Mononuclear cell (primary cell): ENCODE measurements around the gene SNX2. TPM values are rescaled to one million over a fixed set of nuclear protein-coding genes. Genes with fewer than 3 reads are reported as not detected.
"Not testable (repeated sequence)": the region's sequence is repeated elsewhere in the genome, so short reads cannot be mapped to it uniquely, and the experiment has no call there.

Experiments
- H3K27me3 ChIP-seq: 2 replicates; pipeline ENCODE4 v1.6.0; 2011; ENCODE audit warnings: low read length, control low read depth; ENCODE audit not compliant: insufficient read depth
- H3K4me1 ChIP-seq: 2 replicates; pipeline ENCODE4 v1.5.1; 2011; ENCODE audit warnings: mild to moderate bottlenecking, low read length, control low read depth; ENCODE audit not compliant: insufficient read depth
- H3K4me3 ChIP-seq: 2 replicates; pipeline ENCODE4 v1.5.1; 2011; ENCODE audit warnings: mild to moderate bottlenecking, low read length, moderate library complexity
- H3K9me3 ChIP-seq: 2 replicates; pipeline ENCODE4 v1.5.1; 2011; ENCODE audit warnings: low read depth, mild to moderate bottlenecking, control low read depth, low read length
- total RNA-seq: library from RNA; depleted of rRNA; stranded (reverse); fragments of >200 nt; gene quantifications from one replicate; pipeline ENCODE4 v1.2.3, GENCODE V29; 2012

SNX2 gene
- total RNA-seq, 1 donor, result 159 TPM

DNA sequence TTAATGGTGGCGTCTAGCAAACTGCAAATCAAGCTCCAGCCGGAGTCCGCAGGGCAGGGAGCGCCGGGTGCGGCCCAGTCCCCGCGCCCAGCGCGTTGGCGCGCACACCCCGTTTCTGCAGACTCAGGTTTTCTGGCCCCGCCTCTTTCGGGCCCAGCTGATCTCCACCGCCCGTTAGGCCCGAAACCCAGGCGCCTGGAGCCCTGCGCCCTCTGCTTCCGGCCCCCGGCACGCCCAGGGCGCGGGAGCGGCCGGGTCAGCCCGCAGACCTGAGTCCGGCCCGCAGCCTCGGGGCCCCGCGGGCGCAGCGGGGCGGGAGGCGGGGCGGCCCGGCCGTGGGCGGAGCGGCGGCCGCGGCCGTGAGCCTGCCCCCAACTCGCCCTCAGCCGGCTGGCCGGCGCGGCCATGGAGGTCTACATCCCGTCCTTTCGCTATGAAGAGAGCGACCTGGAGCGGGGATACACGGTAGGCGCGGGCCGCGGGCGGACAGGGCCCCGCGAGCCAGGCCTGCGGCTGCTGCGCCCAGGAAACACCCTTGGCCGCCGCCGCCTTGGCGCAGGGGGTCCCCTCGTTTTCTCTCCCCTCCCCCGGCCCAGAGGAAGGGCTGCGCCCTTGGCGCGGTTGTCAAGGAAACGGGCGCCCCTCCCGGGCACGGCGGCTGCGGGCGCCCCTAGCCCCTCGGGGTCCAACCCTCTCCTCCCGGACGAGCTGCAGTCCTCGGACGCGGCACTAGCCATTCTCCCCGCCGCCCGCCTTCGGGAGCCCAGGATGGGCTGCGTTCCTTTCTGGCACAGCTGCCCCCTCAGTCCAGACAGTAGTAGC is 70.6 kb downstream of the SNX2 start, which contains the start of gene SNX24:
Gene SNX24 (plus strand): TSS at position 385 of the 822 bp plus-strand sequence. CDS start 21 bp downstream, at position 406.
- peak within 1 kb of the TSS; percentile 76 for H3K4me3 ChIP-seq
- peaks cover 46% of the 10 kb centered on the region for H3K4me1 ChIP-seq
- H3K9me3 ChIP-seq, result no peaks in the 10 kb centered on the region
- no peaks in the 10 kb centered on the region for H3K27me3 ChIP-seq

DNA sequence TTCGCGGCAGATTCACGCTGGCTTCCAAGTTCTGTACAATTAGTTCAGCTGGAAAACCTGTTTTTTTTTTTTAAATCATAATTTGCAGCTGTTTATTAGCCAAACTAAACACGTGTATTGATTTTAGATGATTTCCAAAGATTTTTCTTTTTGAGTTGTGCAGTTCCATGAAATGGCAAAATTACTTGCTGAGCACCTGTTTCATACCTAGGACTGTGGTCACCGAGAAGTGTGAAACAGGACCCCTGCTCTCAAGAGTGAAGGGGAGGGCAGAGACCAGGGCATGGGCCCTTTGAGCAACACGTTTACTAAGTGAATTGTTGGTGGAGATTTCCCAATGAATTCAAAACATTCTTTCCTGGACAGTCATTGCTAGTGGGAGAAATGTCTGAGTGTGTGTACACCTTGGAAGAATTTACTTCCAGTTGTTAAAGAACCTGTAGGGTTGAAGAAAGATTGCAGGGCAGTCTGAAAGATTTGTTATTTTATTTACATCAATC is 71.2 kb downstream of the SNX2 start:
- Histone ChIP-seq H3K9me3 (no peaks in the 10 kb centered on the region), H3K4me1 (peaks cover 52% of the 10 kb centered on the region), H3K4me3 (peak overlapping the region; percentile 76), H3K27me3 (no peaks in the 10 kb centered on the region)

DNA sequence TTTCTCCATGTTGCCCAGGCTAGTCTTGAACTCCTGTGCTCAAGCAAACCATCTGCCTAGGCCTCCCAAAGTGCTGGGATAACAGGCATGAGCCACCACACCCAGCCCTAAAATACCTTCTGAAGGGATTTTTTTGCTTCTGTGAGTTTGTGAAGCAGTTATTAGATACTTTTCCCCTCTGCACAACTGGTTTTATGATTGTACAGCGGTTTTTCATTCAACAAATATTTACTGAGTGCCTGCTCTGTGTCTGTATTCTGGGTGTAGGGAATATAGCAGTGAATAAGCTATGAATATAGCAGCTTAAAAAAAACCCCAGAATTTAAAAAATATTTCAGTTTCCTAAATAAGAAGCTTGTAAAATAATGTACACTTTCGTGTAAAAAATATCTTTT is 72.8 kb downstream of the SNX2 start:
- H3K27me3 ChIP-seq, result no peaks in the 10 kb centered on the region
- H3K9me3 ChIP-seq, result no peaks in the 10 kb centered on the region
- H3K4me1 ChIP-seq, result peaks cover 52% of the 10 kb centered on the region
- no peak overlapping the region for H3K4me3 ChIP-seq

DNA sequence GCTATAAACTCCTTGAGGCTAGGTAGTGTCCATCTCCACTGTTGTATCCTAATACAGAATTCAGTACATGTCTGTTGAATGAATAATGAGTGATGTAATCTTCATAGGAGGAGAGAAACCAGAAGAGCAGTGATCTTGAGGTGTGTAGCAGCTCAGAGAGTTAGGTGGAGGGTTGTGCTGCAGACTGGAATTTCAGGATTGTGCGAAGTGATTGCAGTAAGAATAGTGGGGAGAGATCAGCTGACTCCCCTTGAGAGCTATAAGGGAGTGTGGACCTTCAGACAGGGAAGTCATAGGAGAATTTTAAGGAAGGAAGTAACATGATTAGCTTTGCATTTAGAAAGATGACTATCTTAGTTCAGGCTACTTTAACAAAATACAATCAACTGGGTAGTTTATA is 74.9 kb downstream of the SNX2 start:
- peaks cover 39% of the 10 kb centered on the region for H3K4me1 ChIP-seq
- no peaks in the 10 kb centered on the region for H3K9me3 ChIP-seq
- no peaks in the 10 kb centered on the region for H3K27me3 ChIP-seq
- H3K4me3 ChIP-seq, result no peak overlapping the region

DNA sequence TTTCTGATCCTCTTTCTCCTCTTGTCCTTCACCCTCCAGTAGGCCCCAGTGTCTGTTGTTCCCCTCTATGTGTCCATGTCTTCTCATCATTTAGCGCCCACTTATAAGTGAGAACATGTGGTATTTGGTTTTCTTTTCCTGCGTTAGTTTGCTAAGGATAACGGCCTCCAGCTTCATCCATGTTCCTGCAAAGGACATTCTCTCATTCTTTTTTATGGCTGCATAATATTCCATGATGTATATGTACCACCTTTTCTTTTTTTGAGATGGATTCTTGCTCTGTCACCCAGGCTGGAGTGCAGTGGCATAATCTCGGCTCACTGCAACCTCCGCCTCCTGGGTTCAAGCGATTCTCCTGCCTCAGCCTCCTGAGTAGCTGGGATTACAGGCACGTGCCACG is 82.7 kb downstream of the SNX2 start:
- not testable (repeated sequence) for H3K9me3 ChIP-seq, H3K4me3 ChIP-seq, H3K4me1 ChIP-seq, H3K27me3 ChIP-seq

DNA sequence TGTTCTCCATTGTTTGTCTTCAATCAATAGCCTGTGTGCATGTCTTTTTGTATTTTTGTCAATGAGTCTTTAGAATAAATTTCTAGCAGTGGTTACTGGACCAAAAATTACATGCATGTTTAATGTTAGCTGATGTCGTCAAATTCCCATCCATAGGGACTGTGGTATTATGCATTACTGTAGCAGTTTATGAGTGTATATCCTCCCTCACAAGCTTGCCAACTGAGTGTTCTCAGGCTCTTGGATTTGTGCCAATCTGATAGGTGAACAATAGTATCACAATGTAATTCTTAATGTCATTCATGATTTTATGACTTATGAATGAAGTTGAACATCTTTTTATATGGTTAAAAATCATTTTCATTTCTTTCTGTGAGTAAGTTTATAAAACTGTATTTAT is 83.6 kb downstream of the SNX2 start:
- no peaks in the 10 kb centered on the region for H3K27me3 ChIP-seq
- no peaks in the 10 kb centered on the region for H3K4me1 ChIP-seq
- no peak overlapping the region for H3K4me3 ChIP-seq
- H3K9me3 ChIP-seq, result no peaks in the 10 kb centered on the region

DNA sequence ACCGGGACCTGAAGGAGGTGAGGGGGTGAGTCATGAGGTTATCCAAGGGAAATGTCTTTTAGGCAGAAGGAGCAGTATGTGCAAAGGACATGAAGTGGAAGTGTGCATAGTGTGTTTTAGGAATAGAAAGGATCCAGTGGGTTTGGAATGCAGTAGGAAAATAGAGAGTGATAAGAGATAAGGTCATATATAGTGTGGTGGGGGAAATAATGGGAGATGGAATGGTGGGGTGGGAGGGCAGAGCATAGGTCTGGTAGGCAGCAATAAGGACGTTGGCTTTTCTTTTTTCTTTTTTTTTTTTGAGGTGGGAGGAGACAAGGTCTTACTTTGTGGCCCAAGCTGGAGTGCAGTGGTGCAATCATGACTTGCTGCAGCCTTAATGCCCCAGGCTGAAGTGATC is 88.4 kb downstream of the SNX2 start:
- Histone ChIP-seq H3K4me1 (no peaks in the 10 kb centered on the region), H3K27me3 (no peaks in the 10 kb centered on the region), H3K4me3 (no peak overlapping the region), H3K9me3 (no peaks in the 10 kb centered on the region)

DNA sequence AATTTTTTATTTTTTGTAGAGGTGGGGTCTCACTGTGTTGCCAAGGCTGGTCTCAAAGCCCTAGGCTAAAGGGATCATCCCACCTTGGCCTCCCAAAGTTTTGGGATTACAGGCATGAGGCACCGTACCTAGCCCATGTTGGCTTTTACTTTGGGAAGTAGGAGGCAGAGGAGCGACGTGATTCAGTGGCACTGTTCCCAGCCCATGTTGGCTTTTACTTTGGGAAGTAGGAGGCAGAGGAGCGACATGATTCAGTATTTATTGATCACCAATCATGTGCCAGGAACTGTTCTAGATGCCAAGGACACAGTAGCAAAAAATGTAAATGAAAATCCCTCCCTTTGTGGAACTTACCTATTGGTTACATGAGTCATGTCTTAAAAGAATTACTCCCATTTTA is 88.8 kb downstream of the SNX2 start:
- no peaks in the 10 kb centered on the region for H3K9me3 ChIP-seq
- H3K4me1 ChIP-seq, result no peaks in the 10 kb centered on the region
- no peaks in the 10 kb centered on the region for H3K27me3 ChIP-seq
- H3K4me3 ChIP-seq, result no peak overlapping the region

DNA sequence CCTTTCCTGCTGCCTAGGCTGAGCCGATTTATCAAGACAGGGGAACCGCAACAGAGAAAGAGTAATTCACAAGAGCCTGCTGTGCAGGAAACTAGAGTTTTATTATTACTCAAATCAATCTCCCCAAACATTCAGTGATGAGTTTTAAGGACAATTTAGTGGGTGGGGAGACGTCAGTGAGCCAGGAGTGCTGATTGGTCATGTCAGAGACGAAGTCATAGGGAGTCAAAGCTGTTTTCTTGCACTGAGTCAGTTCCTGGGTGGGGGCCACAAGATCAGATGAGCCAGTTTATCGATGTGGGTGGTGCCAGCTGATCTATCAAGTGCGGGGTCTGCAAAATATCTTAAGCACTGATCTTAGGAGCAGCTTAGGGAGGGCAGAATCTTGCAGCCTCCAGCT is 89.5 kb downstream of the SNX2 start:
- H3K27me3 ChIP-seq, result no peaks in the 10 kb centered on the region
- no peak overlapping the region for H3K4me3 ChIP-seq
- H3K9me3 ChIP-seq, result no peaks in the 10 kb centered on the region
- no peaks in the 10 kb centered on the region for H3K4me1 ChIP-seq

DNA sequence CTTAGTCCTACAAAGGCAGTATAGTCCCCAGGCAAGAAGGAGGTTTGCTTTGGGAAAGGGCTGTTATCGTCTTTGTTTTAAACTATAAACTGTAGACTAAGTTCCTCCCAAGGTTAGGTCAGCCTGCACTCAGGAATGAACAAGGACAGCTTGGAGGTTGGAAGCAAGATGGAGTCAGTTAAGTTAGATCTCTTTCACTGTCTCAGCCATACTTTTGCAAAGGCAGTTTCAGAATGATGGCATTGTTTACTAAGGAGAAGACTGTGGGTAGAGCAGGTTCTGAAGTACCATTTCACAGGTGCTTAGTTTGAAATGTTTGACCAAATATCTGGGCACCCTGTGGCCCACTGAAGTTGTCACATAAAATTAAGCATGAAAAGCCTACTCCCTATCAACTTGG is 90.0 kb downstream of the SNX2 start:
- H3K4me1 ChIP-seq, result no peaks in the 10 kb centered on the region
- H3K27me3 ChIP-seq, result no peaks in the 10 kb centered on the region
- H3K4me3 ChIP-seq, result no peak overlapping the region
- H3K9me3 ChIP-seq, result no peaks in the 10 kb centered on the region

DNA sequence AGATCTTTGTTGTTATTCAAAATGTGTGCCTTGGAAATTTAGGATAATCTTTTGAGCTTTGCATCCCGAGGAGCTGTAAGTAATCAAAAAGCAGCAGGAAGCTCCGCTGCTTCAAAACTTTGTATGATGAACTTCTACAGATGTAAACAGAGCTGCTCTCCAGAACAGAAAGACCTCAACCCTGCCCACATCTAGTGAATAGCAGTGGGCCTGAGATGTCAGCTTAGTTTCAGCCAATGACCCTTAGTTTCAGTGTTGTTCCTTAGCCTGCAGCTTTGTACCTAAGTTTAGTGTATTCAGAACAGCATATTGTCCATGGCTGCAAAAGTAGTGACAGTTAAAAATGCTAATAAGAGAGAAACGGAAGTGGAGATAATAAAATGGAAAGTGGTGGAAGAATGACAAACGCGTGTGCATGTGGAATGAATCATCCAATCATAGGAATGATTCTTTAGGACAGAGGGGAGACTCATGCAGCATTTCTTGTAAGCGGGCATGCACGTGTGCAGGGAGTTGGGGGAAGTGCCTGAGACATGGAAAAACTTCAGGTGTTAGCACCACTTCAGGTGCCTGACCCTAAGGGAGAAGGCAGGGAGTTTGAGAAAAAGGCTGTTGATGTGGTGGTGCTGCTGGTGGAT is 95.5 kb downstream of the SNX2 start:
- no peaks in the 10 kb centered on the region for H3K27me3 ChIP-seq
- H3K4me3 ChIP-seq, result no peak overlapping the region
- no peaks in the 10 kb centered on the region for H3K4me1 ChIP-seq
- no peaks in the 10 kb centered on the region for H3K9me3 ChIP-seq

DNA sequence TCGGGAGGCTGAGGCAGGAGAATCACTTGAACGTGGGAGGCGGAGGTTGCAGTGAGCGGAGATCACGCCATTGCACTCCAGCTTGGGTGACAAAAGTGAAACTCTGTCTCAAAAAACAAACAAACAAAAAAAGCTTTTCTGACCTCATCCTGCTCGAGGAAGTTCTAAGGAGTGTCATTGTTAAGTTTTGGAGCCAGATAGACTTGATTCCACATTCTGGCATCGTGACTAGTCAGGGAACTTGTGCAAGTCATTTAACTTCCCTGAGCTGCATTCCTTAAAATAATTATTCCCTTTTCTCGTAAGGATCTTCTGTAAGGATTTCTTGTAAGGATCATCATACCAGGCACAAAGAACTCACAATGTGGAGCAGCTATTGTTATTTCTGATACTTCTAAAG is 96.8 kb downstream of the SNX2 start:
- Histone ChIP-seq H3K4me3 (no peak overlapping the region), H3K9me3 (no peaks in the 10 kb centered on the region)

DNA sequence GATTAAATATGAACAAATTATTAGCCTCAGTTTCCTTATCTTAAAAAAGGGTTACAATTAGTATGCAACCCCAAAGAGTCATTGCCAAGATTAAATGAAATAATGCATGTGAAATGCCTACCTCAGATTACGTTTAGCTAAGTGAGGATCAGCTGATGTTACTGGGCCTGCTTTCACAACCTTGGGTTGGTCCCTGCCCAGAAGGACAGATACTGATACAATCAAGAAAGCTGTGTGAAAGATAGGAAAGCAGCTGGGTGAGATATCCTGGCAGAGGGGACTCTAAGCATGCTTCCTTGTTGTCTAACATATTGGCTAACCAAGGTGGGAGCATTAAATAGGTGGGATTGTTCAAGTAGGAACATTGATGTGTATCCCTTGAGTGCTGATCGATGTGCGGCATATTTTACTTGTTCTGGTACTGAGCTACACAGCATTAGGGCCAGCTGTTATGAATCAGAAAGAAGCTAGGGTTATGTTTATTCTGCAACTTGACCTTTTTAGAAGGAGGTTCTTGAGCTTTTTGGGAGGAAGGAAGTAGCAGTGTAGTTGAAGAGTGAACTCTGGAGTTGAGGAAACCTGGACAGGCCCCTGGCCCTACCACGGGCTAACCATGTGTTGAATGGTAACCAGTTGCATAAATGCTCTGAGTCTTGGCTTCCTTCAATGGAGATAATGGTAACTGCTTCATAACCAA is 99.4 kb downstream of the SNX2 start:
- H3K4me3 ChIP-seq, result no peak overlapping the region
- H3K4me1 ChIP-seq, result peaks cover 11% of the 10 kb centered on the region
- H3K9me3 ChIP-seq, result no peaks in the 10 kb centered on the region

More for the DNA sequence above, 96.8 kb downstream of the SNX2 start:
- Histone ChIP-seq H3K27me3 (no peaks in the 10 kb centered on the region), H3K4me1 (no peaks in the 10 kb centered on the region)

DNA sequence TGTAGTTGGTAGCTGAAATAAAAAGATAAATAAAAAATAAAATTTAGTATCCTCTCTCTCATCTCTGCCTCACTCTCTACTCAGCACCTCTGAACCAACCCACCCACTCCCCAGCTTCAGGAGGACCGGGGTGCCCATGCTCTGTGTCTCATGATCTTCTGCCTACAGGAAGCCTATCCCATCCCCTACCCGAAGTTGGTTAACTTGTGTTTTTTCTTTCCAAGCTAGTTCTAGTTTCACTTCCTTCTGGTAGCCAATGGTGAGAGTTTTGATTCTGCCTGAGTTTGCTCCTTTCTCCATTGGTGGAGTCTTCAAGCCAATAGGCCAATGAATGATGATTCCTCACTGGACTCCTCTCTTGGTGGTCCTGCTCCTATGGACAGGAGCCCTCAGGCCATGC is 102.6 kb downstream of the SNX2 start:
- Histone ChIP-seq H3K4me3 (no peak overlapping the region), H3K4me1 (peaks cover 11% of the 10 kb centered on the region)

More for the DNA sequence above, 99.4 kb downstream of the SNX2 start:
- no peaks in the 10 kb centered on the region for H3K27me3 ChIP-seq

DNA sequence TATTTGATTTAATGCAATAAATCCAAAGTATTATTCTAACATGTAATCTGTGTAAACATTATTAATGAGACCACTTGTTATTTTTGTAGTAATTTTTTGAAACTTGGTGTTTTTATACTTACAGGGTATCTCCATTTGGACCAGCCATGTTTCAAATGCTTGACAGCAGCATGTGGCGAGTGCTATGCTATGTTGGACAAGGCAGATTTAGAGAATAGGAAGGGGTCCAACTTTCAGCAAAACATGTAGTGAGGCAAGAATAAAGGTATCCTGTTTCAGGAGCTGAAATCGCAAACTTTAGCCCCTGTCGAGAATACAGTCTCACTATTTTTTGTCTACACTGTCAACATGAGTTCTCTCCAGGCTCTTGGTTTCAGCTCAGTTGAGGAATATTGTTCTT is 104.2 kb downstream of the SNX2 start:
- Histone ChIP-seq H3K4me3 (no peak overlapping the region), H3K9me3 (no peaks in the 10 kb centered on the region), H3K27me3 (no peaks in the 10 kb centered on the region), H3K4me1 (peaks cover 11% of the 10 kb centered on the region)

More for the DNA sequence above, 102.6 kb downstream of the SNX2 start:
- no peaks in the 10 kb centered on the region for H3K27me3 ChIP-seq
- no peaks in the 10 kb centered on the region for H3K9me3 ChIP-seq
